Gastrocnemius medialis (tissue), 4 donors: ENCODE data around the gene CORO6.

Experiments
- CTCF ChIP-seq, 5 experiments: fragments of 450-650 bp in 3 of 5; fragments of 200-600 bp in 2 of 5; sonication (generic) in 2 of 5; IDR thresholded peaks in 4 of 5; conservative IDR thresholded peaks in 1 of 5; 1 replicate in 4 of 5; 2 replicates in 1 of 5; pipeline ENCODE4 v1.5.1; 2016 to 2019; ENCODE audit warnings: antibody characterized with exemption in 5 of 5, mild to moderate bottlenecking in 3 of 5, moderate library complexity in 3 of 5
- POLR2A ChIP-seq, 2 donors: fragments of 450-650 bp; IDR thresholded peaks; one replicate each; pipeline ENCODE4 v1.6.1; 2017; ENCODE audit warnings: antibody characterized with exemption in 2 of 2, mild to moderate bottlenecking in 2 of 2, moderate library complexity in 2 of 2

GRCh38 chr17:29615492-29616299 lies 7.0 kb downstream of the CORO6 start:
- no peak for TF ChIP-seq CTCF (IDR thresholded peaks at IDR 0.05 in 4 of 5, conservative IDR thresholded peaks at IDR 0.05 in 1 of 5)
- peak; percentile 42 to 67 for TF ChIP-seq POLR2A (IDR thresholded peaks at IDR 0.05)
